Neutrophil (primary cell): Measurements from ENCODE around the gene ORM2.

Source experiments
- H3K27ac ChIP-seq: fragments of 200-600 bp; sonication (generic); 2 replicates; pipeline ENCODE4 v1.5.1; 2016; ENCODE audit warnings: mild to moderate bottlenecking, moderate library complexity
- H3K27me3 ChIP-seq: fragments of 200-600 bp; sonication (generic); 2 replicates; pipeline ENCODE4 v1.6.0; 2016; ENCODE audit warnings: mild to moderate bottlenecking
- H3K36me3 ChIP-seq: fragments of 200-600 bp; sonication (generic); 2 replicates; pipeline ENCODE4 v1.5.1; 2017
- H3K4me1 ChIP-seq, 2 experiments: fragments of 200-600 bp in 1 of 2; sonication (generic) in 1 of 2; 1 replicate in 1 of 2; 2 replicates in 1 of 2; pipeline versions ENCODE4 v1.5.1 to v1.6.1; 2013 to 2016; ENCODE audit warnings: low read depth in 1 of 2, low read length in 1 of 2, mild to moderate bottlenecking in 1 of 2, moderate library complexity in 1 of 2; ENCODE audit not compliant: control insufficient read depth in 1 of 2, insufficient read depth in 1 of 2
- H3K4me3 ChIP-seq, 2 experiments: fragments of 200-600 bp in 1 of 2; sonication (generic) in 1 of 2; 1 replicate in 1 of 2; 2 replicates in 1 of 2; pipeline ENCODE4 v1.5.1; 2013 to 2016; ENCODE audit warnings: low read depth in 1 of 2, low read length in 1 of 2, mild to moderate bottlenecking in 1 of 2, moderate library complexity in 1 of 2
- H3K9me3 ChIP-seq: fragments of 200-600 bp; sonication (generic); 2 replicates; pipeline ENCODE4 v1.5.1; 2016
- TF ChIP-seq, protein P1 (sequence below): fragments of 200-600 bp; sonication (generic); IDR thresholded peaks from 2 replicates; pipeline ENCODE4 v1.5.1; 2016; ENCODE audit warnings: antibody characterized with exemption

ORM2 gene

GRCh38 chr9:114300153-114300845, 29.4 kb upstream of the ORM2 start:
- H3K9me3 ChIP-seq: peaks cover 3% of the 10 kb centered on the region
- no peaks in the 10 kb centered on the region for H3K36me3 ChIP-seq
- H3K4me1 ChIP-seq: no peaks in the 10 kb centered on the region
- no peak overlapping the region for H3K27ac ChIP-seq
- no peak overlapping the region for H3K4me3 ChIP-seq
- peaks cover 13% of the 10 kb centered on the region for H3K27me3 ChIP-seq
- TF ChIP-seq, protein P1, sequence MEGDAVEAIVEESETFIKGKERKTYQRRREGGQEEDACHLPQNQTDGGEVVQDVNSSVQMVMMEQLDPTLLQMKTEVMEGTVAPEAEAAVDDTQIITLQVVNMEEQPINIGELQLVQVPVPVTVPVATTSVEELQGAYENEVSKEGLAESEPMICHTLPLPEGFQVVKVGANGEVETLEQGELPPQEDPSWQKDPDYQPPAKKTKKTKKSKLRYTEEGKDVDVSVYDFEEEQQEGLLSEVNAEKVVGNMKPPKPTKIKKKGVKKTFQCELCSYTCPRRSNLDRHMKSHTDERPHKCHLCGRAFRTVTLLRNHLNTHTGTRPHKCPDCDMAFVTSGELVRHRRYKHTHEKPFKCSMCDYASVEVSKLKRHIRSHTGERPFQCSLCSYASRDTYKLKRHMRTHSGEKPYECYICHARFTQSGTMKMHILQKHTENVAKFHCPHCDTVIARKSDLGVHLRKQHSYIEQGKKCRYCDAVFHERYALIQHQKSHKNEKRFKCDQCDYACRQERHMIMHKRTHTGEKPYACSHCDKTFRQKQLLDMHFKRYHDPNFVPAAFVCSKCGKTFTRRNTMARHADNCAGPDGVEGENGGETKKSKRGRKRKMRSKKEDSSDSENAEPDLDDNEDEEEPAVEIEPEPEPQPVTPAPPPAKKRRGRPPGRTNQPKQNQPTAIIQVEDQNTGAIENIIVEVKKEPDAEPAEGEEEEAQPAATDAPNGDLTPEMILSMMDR: no peak

DNA sequence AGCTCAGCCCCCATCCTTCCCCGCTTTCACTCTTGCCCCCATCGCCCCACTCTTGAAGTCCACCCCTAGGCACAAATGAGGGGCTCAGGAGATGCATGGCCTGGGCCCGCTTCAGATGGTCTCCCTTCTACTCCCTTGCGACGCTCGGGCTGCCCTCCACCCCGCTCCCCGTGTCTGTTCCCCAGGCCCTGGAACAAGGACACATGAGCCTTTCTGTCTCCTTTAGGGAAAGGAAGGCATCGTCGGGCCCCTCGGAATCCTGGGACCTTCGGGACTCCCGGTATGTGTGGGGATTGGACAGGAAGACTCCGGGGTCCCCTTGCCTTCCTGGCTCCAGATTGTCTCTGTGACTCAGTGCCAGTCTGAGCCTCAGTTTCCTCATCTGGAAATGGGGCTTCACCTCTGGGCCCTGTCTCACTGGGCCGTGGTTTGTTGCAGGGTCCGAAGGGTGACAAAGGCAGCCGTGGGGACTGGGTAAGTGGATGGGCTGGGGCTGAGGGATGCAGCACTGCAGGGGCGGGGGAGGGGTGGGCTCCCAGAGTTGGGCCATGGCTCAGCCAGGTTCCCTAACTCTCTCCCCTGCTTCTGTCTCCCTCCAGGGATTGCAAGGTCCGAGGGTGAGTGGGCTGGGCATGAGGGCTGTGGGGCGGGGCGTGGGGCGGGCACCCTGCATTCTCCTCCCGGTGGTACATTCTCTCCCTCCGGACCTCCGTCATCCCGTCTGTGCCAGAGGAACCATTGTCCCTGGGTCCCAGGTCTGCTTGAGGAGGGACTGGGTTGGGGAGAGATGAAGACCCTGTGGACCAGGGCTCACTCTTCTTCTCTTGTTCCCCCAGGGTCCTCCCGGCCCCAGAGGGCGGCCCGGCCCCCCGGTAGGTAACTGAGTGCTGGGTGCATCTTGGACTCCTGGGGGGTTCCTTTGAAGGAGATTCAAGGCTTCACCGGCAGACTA, 28.5 kb upstream of the ORM2 start:
- Histone ChIP-seq H3K9me3 (no peaks in the 10 kb centered on the region), H3K4me3 (no peak overlapping the region), H3K27me3 (peaks cover 13% of the 10 kb centered on the region), H3K36me3 (no peaks in the 10 kb centered on the region), H3K27ac (no peak overlapping the region), H3K4me1 (peaks cover 0 to 4% of the 10 kb centered on the region in 2 experiments)
- TF ChIP-seq, protein P1: no peak

GRCh38 chr9:114301798-114302565, 27.7 kb upstream of the ORM2 start:
- Histone ChIP-seq H3K4me1 (peaks cover 0 to 4% of the 10 kb centered on the region in 2 experiments), H3K4me3 (no peak overlapping the region), H3K36me3 (no peaks in the 10 kb centered on the region), H3K27me3 (peaks cover 13% of the 10 kb centered on the region), H3K9me3 (no peaks in the 10 kb centered on the region), H3K27ac (no peak overlapping the region)
- TF ChIP-seq, protein P1: no peak

DNA sequence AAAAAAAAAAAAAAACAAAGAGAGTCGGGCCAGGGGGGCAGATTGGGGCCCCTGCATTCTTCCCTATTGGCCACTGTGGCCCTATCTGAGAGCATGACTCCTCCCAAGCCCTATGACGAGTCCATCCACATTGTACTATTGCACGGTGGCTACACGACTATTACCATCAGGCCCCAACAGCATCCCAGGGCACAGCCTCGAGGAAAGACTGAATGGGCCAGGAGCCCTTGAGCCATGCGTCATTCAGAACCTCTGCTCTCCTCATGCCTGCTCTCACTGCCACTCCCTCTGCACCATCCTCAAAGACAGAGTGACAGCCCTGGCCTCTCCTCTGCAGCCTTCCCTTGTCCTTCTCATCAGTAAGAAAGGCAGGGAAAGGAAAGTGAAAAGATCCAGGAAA, 26.9 kb upstream of the ORM2 start:
- no peaks in the 10 kb centered on the region for H3K9me3 ChIP-seq
- H3K4me3 ChIP-seq: no peak overlapping the region
- H3K27ac ChIP-seq: no peak overlapping the region
- TF ChIP-seq, protein P1: no peak
- H3K4me1 ChIP-seq: peaks cover 0 to 4% of the 10 kb centered on the region in 2 experiments
- no peaks in the 10 kb centered on the region for H3K36me3 ChIP-seq
- peaks cover 9% of the 10 kb centered on the region for H3K27me3 ChIP-seq

- TF ChIP-seq, protein P1: no peak
- Histone ChIP-seq H3K27me3 (peaks cover under 1% of the 10 kb centered on the region), H3K9me3 (no peaks in the 10 kb centered on the region), H3K36me3 (no peaks in the 10 kb centered on the region), H3K4me3 (no peak overlapping the region), H3K4me1 (peaks cover 0 to 4% of the 10 kb centered on the region in 2 experiments), H3K27ac (no peak overlapping the region)
These were observed 26.1 kb upstream of the ORM2 start for GRCh38 chr9:114303571-114303970.
